Measurements from ENCODE around the gene MFSD1.

DNA sequence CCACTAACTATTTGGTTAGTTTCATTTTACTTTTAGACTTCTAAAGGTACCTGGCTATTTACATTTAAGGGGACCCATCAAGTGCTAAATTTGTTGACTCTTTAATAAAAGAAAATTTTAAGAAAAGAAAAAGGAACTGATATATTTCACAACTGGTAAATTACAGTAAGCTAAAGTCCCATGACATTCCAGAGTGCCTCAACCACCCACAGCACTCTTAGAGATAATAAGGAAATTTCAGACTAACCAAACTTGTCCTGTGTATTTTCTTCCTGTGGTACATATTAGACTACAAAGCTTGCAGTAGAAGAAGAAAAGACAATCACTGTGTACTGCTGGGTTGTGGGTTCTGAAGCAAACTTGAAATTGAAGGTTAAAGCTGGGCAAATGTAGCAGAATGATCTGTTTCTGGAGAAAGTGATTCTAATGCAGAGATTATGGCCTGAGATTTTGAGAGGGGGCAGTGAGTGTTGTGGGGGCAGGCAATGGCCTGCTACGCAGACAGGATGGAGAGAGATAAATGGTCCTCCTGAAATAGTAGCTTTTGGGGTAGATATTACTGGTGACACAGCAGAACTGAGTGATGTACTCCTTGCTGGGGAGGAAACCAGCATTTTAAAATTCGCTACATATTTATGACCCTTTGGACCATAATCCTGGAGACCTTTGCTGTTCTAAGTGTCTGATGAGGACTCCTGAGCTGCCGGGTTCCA is 24.5 kb upstream of the MFSD1 start:
- TF ChIP-seq POLR2AphosphoS5 (IDR thresholded peaks at IDR 0.05; ENCODE audit: insufficient read depth in 1 of 2, low read depth in 1 of 2) (no peak), POLR2A (IDR thresholded peaks at IDR 0.05) (no peak)
